HL-60 (cell line): ENCODE results near the gene ZNF726.

Experiments
- DNase-seq, 2 experiments: peaks; one replicate each; pipeline ENCODE4 v3.0.0-alpha.2; 2010 to 2020; ENCODE audit warnings: low read depth in 1 of 2, low spot score in 1 of 2
- H3K27ac ChIP-seq: fragments of 250-450 bp; sonication (Bioruptor Pico); replicated peaks from 2 replicates; pipeline ENCODE4 v1.5.1; 2020; ENCODE audit warnings: mild to moderate bottlenecking, moderate library complexity
- H3K27me3 ChIP-seq: fragments of 250-450 bp; sonication (Bioruptor Pico); 2 replicates; pipeline ENCODE4 v1.5.1; 2021; ENCODE audit warnings: mild to moderate bottlenecking, moderate library complexity; ENCODE audit not compliant: insufficient read depth, poor library complexity, severe bottlenecking
- H3K4me3 ChIP-seq: replicated peaks from 2 replicates; pipeline ENCODE4 v1.5.1; 2011; ENCODE audit warnings: mild to moderate bottlenecking, control low read depth, low read length; ENCODE audit not compliant: insufficient read depth
- CTCF ChIP-seq: IDR thresholded peaks from one replicate; pipeline ENCODE4 v1.5.1; 2011; ENCODE audit warnings: low read length, control low read depth, inconsistent platforms; ENCODE audit not compliant: insufficient read depth
- GABPA ChIP-seq: IDR thresholded peaks from 2 replicates; pipeline ENCODE4 v1.6.1; 2012; ENCODE audit warnings: low read depth
- POLR2AphosphoS5 ChIP-seq: IDR thresholded peaks from 2 replicates; pipeline ENCODE4 v1.6.1; 2012; ENCODE audit warnings: low read depth
- REST ChIP-seq: IDR thresholded peaks from 2 replicates; pipeline ENCODE4 v1.6.1; 2012; ENCODE audit warnings: low read depth; ENCODE audit not compliant: insufficient replicate concordance
- SPI1 ChIP-seq: IDR thresholded peaks from 2 replicates; pipeline ENCODE4 v1.6.1; 2012; ENCODE audit warnings: low read depth, mild to moderate bottlenecking, borderline replicate concordance

The ZNF726 gene

GRCh38 chr19:23901360-23901759, 13.3 kb upstream of the ZNF726 start:
- Histone ChIP-seq H3K4me3 (no peak overlapping the region), H3K27me3 (no peaks in the 10 kb centered on the region), H3K27ac (no peak overlapping the region)
- DNase-seq = no peak
- TF ChIP-seq CTCF = no peak
- TF ChIP-seq POLR2AphosphoS5 = no peak
- TF ChIP-seq GABPA = no peak
- TF ChIP-seq REST = no peak

GRCh38 chr19:23904406-23904805, 10.3 kb upstream of the ZNF726 start:
- Histone ChIP-seq H3K4me3 (no peak overlapping the region), H3K27me3 (no peaks in the 10 kb centered on the region)
- TF ChIP-seq SPI1 (no peak), CTCF (no peak), GABPA (no peak), POLR2AphosphoS5 (no peak), REST (no peak)

GRCh38 chr19:23905771-23906170, 8.9 kb upstream of the ZNF726 start:
- no peaks in the 10 kb centered on the region for H3K27me3 ChIP-seq
- DNase-seq = no peak
- no peak for TF ChIP-seq REST
- no peak for TF ChIP-seq SPI1
- TF ChIP-seq GABPA = no peak
- no peak for TF ChIP-seq CTCF
- no peak for TF ChIP-seq POLR2AphosphoS5

More at GRCh38 chr19:23904406-23904805, 10.3 kb upstream of the ZNF726 start:
- no peak for DNase-seq
- H3K27ac ChIP-seq = no peak overlapping the region

More at GRCh38 chr19:23905771-23906170, 8.9 kb upstream of the ZNF726 start:
- Histone ChIP-seq H3K27ac (no peak overlapping the region), H3K4me3 (no peak overlapping the region)
